HK-2 (cell line): ENCODE data around the gene TBC1D28.
"Not testable (repeated sequence)": the region's sequence is repeated elsewhere in the genome, so short reads cannot be mapped to it uniquely, and the experiment has no call there.

Source experiments
- DNase-seq: peaks from one replicate; pipeline ENCODE4 v3.0.0-alpha.2; 2018; ENCODE audit not compliant: unreplicated experiment

Gene TBC1D28

DNA sequence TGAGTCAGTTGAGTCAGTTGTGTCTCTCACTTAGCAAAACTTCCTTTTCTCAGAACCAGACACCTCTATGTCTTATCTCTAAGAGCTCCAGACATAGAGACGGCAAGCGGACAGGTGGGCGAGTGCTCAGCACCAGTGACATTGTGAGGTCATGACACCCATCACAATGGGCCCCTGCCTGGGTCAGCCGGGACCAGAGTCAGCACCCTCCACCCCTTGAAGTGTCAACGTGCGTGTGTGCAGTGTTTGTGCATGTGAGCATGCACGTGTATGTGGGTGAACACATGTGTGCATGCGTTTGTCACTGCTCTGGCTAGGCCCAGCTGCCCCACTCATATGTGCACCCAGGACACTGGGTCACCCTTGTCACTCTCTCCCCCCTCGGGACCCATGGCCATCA lies at the start of gene TBC1D28:
Gene TBC1D28 (minus strand): TSS at position 101 of the 400 bp plus-strand sequence. CDS start 3,039 bp downstream, outside the sequence.
- DNase-seq = not testable (repeated sequence)

DNA sequence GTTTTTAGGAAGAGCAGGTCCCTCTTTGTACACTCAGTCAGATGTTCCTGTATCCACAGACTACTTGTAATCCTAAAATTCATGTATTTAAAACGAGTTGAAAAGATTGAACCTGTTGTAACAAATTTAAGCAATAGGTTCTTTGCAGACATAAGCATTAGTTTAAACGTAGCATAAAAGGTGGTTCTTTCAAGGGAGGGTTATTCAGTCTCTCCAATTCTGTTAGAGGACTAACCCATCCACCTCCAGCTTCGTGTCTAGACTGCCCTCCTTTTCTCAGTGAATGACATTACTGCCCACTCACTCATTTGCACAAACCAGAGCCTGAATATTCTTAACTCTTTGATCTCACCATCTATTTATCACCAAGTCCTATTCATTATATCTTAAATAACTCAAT lies 38.5 kb upstream of the TBC1D28 start:
- not testable (repeated sequence) for DNase-seq

DNA sequence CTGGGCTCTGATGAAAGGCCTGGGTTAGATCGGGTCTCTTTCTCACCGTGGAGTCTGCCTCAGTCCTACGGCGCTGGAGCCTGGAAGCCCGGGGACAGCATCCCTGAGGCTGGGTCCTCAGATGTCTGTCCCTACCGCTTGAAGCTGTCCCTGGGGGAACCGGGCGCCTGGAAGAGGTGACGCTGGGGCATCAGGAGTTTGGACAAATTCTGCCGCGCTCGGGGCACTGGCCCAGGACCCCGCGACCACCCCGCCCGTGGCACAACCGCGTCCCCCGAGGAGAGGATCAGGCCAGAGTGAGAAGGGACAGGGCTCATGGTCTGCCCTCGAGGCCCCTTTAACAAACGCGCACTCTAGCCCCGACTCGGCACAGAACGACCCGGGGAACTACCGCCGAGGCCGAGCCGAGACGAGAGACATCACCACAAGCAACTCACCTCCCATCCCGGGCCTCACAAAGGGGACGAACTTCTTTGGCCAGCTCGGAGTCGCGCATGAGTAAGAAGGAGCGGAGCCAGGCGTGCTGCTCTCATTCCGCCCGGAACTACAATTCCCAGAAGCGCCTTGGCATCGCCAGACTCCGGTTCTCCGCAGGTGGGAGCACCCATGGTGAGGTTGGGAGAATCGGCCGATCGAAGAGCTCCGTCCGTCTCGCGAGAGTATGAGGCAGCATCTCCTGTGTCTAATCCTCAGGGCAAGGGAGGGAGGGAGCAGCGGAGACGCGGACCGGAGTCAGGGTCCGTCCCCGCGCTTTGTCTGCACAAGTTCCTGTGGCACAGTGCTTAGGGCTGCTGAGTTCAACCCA lies 37.8 kb upstream of the TBC1D28 start, which contains the start of gene FOXO3B:
Gene FOXO3B (minus strand): TSS at position 548 of the 805 bp plus-strand sequence. CDS start 663 bp downstream, outside the sequence.
- peak; percentile 90 for DNase-seq

DNA sequence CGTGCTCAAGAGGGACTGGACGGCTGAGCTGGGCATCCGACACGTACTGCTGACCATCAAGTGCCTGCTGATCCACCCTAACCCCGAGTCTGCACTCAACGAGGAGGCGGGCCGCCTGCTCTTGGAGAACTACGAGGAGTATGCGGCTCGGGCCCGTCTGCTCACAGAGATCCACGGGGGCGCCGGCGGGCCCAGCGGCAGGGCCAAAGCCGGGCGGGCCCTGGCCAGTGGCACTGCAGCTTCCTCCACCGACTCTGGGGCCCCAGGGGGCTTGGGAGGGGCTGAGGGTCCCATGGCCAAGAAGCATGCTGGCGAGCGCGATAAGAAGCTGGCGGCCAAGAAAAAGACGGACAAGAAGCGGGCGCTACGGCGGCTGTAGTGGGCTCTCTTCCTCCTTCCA lies 33.2 kb upstream of the TBC1D28 start:
- not testable (repeated sequence) for DNase-seq

DNA sequence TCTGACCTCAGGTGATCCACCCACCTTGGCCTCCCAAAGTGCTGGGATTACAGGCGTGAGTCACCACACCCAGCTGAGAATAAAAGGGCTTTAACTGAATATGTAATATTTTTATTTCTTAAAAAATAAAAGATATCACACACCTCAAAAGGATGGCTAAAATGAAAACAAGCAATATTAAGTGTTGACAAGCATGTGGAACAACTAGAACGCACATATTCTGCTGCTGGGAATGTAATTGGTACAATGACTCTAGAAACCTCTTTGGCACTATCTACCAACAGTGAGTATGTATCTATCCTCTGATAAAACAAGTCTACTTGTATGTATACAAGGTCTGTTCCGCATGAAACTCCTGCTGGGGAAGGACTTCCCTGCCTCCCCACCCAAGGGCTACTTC lies 32.7 kb upstream of the TBC1D28 start:
- DNase-seq = not testable (repeated sequence)

DNA sequence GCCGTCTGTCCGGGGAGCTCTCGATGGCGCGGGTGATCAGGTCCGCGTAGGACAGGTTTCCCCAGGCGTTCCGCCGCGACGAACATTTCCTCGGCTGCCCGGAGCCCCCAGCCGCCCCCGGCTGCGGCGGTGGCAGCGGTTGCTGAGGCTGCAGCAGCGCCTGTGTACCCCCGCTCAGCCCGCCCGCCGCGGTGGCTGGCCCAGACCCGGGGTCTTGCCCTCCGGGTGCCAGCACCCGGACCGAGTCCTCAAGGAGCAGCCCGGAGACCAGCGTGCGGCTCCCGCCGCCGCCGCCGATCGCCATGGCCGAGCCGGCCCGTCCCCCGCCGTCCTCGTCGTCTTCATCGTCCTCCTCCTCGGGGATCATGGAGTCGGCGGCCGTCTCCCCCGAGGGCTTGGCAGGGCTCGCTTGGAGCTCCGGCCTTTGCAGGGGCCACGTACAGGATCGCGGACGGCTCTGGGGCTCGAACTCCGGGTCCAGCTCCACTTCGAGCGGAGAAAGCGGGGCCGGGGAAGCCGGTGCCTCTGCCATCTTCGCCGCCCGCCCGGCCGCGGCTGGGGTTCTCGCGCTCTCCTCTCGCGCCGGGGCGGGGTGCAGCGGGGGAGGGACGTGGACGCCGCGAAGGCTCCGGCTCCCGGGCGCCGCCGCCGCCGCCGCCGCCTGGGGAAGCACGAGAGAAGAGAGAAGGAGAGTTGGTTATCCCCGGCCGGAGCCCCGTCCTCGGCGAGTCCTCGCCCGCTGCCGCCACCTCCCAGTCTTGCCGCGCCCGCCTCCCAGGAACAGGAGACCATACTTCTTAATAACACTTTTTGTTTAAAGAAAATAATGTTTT lies 28.4 kb upstream of the TBC1D28 start:
- DNase-seq = not testable (repeated sequence)

DNA sequence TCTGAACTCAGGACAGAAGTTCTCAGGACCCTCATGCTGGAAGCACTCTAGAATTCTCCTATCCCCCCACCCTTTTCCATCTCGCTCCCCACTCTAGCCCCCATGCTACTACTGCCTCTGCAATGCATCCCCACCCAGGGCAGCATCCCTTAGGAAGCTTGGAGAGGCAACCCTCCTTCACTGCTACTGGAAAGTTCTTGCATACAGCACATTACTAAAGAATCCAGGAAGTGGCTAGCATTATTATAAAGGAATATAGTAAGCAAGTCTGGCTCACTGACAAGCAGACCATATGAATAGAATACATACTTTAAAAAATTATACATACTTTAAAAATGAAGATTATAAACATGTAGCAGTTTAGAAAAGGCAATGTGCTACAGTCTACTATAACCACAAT lies 24.4 kb upstream of the TBC1D28 start:
- not testable (repeated sequence) for DNase-seq

DNA sequence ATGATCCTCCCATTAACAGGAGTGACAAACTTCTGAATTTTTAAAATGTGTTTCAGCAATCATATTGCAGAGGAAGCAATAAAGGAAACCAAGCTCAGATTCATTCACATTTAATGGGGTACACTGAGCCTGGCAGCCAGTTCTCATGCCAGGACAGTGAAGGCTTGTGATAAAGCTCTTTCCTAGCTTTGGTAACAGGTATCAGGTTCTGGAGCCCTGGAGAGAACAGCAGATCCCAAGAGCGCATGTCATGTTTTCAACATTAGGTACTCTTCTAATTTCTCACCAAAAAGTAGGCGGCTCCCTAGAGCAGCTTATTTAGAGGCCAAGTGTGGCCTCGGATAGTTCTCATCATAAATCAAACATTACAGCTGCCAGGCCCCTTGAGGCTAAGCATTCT lies 23.3 kb upstream of the TBC1D28 start:
- DNase-seq = not testable (repeated sequence)

DNA sequence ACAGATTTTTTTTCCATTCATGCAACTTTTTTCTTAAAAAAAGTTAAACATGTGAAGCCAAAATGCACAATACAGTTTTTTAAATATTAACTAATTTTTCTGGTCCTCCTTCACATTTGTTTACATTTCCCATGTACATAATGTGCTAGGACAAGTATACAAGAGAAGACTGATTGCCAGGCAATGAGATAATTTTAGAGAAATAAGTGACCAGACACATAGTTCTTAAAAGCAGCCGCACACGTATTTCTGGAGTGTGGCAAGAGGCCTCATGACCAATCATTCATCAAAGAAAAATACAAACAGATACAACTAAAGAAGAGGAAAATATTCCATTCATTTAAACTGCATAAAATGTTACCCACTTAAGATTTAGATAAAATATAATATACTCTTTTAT lies 22.1 kb upstream of the TBC1D28 start:
- DNase-seq = not testable (repeated sequence)

DNA sequence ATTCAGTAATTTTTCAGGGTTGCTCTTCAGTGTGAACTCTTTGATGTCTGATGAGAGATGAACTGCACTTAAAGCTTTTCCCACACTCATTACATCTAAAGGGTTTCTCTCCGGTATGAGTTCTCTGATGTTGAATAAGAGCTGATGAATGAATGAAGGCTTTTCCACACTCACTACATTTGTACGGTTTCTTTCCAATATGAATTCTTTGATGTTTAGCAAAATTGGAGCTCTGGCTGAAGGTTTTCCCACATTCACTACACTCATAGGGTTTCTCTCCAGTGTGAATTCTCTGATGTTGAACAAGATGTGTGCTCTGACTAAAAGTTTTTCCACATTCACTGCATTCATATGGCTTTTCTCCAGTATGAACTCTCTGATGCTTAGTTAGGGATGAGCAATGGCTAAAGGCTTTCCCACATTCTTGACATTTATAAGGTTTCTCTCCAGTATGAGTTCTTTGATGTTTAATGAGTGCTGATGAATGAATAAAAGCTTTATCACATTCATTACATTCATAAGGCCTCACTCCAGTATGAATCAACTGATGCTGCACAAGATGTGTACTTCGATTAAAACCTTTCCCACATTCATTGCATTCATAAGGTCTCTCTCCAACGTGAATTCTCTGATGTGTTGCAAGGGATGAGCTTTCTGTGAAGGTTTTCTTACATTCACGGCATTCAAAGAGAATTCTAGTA lies 17.9 kb upstream of the TBC1D28 start:
- DNase-seq = not testable (repeated sequence)

DNA sequence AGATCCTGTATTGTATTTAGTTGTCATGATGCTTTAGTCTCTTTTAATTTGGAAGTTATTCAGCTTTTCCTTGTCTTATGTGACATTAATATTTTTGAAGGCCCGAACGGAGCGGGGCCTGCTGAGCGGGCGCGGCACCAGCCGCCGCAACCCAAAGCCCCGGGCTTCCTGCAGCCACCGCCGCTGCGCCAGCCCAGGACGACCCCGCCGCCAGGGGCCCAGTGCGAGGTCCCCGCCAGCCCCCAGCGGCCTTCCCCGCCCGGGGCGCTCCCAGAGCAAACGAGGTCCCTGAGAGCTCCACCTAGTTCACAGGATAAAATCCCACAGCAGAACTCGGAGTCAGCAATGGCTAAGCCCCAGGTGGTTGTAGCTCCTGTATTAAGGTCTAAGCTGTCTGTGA lies 5.9 kb upstream of the TBC1D28 start:
- DNase-seq = not testable (repeated sequence)

DNA sequence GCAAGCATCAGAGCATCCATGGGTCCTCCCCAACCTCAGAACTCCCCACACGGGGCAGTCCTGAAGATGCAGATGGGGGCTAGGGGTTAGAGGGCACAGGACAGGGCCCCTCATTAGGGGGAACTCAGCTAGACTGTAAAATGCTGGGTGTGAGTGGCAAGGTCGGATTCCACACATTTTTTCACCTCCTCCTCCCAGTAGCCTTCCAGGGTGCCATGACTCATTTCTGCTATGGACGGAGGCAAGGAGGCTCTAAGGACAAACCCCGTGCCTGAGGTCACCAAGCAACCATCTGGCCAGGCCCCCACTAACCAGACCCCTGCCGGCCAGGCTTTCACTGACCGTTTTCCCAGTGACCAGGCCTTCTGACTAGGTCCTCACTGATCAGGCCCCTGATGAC lies 1.1 kb downstream of the TBC1D28 start:
- DNase-seq = not testable (repeated sequence)

DNA sequence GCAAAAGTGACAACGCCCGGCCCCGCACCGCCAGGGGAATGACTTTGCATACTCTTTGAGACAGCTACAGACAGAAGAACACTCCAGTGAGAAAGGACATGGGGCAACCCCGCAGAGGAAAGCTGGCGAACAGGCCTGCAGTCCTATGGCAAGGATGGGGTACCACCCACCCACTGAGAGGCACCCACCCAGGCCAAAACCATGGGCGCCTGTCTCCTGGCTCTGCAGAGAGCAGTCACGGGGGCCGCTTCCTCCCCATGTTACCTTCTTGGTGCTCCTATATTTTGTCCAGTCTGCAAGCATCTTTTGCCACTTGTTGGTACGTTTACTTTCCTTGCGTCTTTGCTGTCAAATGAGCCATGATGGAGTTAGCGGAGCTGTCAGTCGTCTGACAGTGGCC lies 5.8 kb downstream of the TBC1D28 start:
- not testable (repeated sequence) for DNase-seq

DNA sequence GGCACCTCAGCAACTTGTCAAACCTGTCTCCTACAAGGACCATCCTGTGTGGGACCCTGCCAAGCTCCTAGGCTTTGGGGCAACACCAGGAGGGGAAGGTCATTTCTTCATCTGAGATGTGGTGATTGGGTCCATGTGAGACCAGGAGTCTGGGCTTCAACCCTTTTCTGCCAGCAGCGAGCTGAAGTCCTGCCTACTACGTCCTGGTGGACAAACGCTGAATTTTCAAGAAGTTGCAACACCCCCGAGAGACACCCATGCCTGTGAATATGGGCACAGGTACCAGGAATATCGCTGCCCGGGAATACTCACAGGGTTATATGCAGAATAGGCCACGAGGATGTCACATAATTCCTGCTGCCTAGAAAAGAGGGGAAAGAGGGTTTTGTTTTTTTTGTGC lies 8.0 kb downstream of the TBC1D28 start:
- not testable (repeated sequence) for DNase-seq

DNA sequence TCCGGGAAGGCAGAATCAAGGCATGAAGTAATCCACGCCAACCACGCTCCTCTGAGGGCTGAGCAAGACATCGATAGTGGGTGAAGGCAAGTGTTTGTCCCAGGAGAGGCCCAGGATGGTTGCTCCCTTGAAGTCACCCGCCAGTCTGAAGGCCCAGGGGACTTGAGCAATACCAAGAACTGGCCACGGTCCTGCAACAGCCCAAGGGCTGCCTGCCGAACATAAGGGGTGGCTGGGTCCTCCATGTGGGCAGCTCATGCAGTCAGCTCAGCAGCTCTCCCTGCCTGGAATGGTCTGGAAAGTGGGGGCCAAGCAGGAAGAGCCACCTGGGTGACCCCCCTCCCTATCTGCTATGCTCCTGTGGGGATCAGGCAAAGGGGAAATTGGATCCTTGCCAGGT lies 8.4 kb downstream of the TBC1D28 start:
- DNase-seq = not testable (repeated sequence)

DNA sequence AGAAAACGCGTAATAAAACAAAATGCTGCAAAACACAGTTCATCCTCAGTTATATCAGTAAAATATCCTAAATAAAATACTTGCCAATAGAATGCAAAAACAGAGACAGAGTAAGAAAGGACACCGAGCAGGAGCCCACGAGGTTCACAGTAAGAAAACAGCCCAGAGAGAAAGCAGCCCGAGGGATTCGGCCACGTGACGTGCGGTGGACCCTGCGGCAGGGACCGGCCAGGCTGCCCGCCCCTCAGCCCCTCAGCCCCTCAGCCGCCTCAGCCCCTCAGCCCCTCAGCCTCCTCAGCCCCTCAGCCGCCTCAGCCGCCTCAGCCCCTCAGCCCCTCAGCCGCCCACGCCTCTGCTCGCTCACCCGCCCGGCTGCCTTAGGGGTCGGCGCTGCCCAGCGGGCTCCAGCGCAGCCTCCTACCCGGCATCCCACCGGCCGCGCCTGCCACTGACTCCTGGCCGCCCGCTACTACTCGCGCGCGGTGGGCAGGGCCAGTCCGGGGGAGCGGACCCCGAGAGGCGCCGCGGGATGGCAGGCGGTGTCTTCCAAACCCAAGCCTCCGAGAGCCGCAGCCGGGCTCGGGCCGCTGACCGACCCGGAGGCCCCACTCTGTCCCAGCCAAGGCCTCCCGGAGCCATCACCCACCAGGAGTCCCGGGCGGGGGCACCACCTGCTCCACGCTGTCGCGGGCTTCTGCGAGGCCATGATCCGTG lies 9.5 kb downstream of the TBC1D28 start:
- not testable (repeated sequence) for DNase-seq

DNA sequence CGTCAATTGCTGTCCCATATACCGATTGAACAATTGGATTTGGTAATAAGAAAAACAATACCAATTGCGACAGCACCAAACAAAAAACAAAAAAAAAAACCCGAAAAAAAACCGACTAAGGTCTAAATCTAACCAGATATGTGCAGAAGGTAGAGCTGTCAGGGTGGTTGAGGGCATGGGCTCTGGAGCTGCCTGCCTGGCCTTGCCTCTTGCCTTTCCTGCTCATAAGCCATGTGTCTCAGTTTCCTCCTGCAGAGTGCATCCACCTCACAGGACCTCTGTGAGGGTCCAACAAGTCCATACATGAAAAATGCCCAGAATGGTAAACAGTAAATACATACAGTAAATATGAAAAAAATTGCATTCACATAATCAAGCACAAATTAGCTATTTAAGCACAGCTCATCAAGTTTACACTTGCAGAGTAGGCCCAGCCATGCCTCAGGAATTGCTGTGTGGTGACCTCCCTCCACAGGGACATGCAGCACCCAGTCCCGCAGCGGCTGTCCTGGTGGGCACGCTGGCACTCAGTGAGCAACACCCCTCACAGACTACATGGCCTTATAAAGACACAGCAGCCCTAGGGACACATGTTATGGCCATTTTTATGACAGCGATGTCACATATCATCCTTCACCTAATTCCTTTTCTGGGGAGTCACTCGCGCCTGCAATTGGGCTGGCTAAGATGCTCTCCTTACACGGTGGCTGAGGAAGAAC lies 17.9 kb downstream of the TBC1D28 start:
- DNase-seq = no peak

DNA sequence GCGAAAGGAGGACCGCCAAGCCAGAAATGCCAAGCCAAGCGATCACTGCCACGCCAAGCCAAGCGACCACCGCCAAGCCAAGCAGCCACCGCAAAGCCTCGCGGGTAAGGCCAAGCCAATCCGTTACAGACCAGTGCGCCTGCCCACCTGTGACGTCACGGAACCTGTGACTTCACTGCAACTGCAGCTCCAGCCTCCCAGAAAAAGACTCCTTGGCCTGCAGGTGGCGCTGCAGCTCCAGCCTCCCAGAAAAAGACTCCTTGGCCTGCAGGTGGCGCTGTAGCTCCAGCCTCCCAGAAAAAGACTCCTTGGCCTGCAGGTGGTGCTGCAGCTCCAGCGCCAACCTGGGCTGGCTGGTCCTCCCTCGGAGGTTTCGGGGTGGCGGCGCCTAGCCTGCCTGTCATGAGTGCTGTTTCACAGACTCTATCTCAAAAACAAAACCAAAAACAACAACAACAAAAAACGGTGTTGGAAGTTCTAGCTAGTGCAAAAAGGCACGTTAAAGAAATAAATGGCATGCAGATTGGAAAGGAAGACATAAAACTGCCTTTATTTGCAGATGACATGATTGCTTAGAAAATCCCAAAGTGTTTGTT lies 18.6 kb downstream of the TBC1D28 start:
- DNase-seq = peak; percentile 82

DNA sequence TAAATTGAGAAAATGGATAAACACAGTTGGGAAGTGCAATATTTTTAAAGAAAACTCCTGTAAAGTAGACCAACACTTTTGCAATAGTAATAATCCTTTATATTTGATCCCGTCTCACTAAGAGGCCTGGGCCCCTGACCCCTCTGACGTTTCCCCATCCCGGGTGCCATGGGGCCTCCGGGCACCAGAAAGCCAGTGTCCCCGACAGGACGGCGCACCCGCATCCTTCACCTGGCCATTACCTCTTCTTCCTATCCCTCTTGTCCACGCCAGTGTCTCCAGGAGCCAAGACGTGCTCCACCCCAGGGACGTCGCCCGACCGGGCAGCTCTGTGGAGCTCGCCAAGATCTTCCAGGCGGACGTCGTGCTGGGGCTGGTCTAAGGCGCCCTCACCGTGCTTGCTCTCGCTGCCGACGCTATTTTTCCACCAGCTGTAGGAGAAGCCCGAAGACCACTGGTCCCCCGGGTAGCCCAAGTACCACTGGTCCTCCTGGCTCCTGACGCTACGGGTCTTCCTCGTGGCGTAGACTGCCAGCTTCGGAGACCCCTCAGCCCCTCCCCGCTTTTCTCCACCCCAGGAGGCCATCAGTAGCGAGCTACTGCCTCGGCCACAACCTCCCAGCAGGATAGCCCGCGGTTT lies 19.2 kb downstream of the TBC1D28 start:
- peak; percentile 39 for DNase-seq

DNA sequence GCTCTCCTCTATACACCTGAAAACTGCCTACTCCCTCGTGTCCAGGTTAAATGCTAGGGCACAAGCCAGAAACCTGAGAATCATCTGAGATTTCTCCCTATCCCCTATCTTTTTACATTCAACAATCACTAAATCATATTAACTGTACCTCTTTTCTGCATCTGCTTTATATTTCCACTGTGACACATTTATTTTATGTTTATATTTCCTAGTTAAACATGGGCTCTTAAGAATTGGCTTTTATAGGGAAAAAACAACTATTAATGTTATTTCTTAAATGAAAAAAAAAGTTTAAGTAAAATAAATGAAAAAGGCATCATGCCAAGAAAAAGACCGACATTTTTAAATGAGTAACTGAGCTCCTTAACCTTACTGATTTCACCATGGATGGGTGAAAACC lies 26.6 kb downstream of the TBC1D28 start:
- not testable (repeated sequence) for DNase-seq
